ENCODE data around the gene CABS1.

CABS1 gene

DNA sequence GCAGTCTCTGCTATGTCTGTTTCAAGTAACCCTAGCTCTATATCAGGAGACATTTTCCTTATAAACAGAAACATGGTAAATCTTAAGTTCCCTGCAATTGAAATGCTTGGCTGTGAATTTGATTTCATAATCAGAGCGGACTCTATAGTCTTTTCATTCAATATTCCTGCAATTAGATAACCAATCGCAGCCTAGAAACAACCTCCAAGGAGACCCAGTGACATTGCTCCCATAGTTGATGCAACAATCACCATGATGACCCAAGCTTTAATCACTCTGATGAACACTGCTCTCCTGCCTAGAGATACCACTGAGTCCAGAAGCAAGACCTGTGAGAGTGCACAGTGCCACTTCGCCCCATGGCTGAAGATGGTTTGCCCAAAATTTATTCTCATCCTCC lies at the start of gene CABS1:
Gene CABS1, plus strand, starts transcription at position 301 of the 400 bp plus-strand sequence. Its CDS starts 59 bp downstream, at position 360.
- in situ Hi-C loops (cut with MboI; ENCODE audit: low sequenced_read_pairs): no loop called here

DNA sequence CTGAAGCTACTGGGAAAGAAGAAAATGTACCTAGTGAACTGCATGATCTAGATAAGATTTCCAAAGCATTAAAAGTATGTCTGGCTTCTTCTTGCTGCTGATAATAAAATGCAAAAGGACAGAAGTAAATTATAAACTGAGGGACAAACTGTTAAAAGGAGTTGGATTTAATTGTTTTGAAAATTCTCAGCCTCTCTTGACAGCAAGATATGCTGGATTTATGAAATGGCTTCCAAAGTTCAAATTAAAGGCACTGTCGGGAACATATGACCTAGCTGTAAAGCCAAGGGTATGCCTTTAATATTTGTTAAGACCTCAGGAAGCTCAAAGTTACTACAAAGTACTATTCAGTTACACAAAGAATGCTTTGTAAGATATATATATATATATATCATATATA lies 46.1 kb upstream of the CABS1 start:
- in situ Hi-C loops (cut with MboI; ENCODE audit: low sequenced_read_pairs): no loop called here

DNA sequence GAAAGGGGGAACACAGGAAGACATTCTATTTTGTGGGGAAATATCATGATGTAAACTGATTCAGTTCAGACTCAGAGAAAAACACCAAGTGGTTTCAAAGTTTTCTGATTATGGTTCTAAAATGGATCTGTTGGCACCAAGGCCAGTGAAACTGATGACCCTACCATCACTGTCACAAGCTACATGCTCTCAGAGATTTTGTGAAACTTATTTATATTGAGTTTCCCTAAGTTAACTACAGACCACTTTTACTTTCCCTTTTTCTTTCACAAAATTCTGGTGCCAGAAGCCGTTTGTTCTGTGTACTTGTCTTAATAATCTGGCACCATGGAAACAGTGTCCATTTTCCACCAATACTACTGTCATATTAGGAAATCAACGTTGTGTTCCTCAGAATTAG lies 43.4 kb upstream of the CABS1 start:
- in situ Hi-C loops (cut with MboI; ENCODE audit: low sequenced_read_pairs): no loop called here

DNA sequence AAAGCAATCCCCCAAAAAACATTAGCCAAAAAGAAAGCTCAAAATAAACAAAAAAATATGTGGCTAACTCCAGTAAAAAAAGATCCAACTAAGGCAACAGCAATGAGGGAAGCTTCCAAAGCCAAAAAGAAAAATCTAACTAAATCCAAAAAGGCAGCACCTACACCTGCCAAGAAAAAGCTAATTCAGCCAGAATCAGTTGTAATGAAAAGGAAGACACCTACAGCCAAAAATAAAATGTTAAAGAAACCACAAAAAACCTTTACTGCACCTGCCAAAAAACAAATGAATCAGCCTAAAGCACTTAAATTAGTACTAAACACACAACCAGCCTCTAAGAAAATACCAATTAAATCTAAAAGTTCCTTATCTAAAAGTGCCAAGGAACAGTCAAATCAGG lies 37.2 kb upstream of the CABS1 start:
- in situ Hi-C loops (cut with MboI; ENCODE audit: low sequenced_read_pairs): no loop called here

DNA sequence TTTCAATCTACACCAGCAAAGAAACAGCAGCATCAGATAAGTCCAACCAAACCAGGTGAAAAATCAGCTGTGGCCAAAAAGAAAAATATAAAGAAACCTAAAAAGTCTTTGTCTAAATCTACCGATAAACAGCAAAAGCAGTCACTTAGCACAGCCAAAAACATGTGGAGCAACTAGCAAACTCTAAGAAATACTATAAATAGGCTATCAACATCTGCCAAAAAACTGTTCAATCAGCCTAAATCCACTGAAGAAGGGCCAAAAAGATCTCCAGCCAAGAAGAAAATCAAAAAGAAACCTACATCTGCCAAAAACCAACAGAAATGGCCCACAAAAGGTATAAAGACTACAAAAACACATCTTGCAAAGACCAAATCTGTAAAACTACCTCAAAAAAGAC lies 36.7 kb upstream of the CABS1 start:
- in situ Hi-C loops (cut with MboI; ENCODE audit: low sequenced_read_pairs): no loop called here

DNA sequence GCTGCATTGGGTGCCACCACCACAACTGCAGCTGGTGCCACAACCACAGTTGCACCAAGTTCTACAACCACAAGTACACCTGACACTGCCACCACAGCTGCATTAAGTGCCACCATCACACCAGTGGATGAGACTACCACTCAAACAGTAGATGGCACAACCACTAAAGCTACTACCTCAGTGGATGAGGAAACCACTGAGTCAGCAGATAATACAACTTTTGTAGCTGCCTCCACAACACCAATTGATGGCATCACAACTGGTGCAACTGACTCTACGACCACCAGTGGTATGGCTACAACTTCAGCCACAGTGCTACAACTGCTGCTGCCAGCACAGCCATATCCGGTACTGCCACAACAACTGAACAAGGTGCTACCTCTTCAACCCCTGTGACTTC lies 35.1 kb upstream of the CABS1 start:
- in situ Hi-C loops (cut with MboI; ENCODE audit: low sequenced_read_pairs): no loop called here

DNA sequence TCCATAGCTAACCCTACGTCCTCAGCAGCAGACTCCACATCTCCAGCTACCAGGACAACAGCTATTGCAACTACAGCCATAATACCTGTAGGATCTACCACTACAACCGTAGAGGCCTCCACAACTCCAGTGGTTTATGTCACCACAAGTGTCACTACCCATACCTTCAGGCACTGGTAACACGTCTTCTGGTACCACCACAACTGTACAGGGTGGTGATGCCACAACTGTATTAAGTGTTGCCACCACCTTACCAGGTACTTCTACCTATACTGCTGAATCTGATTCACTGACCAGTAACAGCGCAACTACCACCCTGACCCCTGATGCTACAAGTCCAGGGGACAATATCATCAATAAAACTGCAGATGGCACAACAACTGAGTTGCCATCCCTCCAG lies 34.6 kb upstream of the CABS1 start:
- in situ Hi-C loops (cut with MboI; ENCODE audit: low sequenced_read_pairs): no loop called here

DNA sequence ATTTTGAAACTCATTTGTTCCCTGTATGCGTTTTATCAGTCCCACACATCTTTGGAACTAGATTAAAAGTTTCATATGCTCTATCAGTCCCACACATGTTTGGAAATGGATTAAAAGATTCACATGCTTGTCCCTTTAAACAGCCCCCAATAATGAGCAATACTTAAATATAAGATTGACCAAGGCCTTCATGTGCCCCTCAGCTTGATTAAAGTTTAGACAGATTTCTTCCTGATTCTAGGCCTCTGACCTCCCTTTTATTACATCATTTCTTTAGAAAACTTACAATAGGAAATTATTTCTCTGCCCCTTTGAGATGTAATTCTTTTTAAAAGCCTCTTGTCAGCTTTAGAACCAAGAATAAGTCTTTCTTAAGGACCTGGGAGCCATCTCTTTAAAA lies 31.7 kb upstream of the CABS1 start:
- in situ Hi-C loops (cut with MboI; ENCODE audit: low sequenced_read_pairs): no loop called here

DNA sequence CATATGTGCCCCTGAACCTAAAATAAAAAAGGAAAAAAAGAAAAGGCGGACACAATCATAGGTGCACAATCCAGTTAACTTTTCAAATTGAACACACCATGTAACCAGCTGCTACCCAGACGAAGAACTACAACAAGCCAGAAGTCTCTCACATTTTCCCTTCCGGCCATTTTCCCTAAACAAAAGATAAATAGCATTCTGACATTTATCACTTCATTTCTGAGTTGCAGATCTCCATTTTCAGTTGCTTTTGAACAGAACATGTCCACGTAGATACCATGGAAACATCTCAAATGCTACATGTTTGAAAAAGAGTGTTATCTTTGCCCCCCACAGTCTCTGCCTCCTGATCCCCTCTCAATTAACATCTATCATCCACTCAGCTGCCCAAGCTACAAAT lies 29.2 kb upstream of the CABS1 start:
- in situ Hi-C loops (cut with MboI; ENCODE audit: low sequenced_read_pairs): no loop called here

DNA sequence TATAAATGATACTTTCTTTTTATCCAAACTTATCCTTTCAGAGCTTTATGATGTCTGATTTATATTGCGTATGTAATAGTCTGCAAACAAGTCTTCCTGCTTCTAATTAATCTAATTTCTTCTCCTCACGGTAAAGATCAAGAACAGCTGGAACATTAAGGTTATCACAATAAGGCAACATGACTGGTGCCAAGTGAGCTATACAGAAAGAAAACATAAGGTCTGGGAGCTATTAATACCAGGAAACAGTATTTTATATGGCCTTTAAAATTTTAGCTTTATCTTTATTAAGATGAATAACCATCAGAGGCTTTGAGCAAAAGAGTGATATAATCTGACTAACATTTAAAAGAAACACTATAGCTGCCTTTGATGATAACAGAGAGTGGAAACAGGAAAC lies 28.7 kb upstream of the CABS1 start:
- in situ Hi-C loops (cut with MboI; ENCODE audit: low sequenced_read_pairs): no loop called here

DNA sequence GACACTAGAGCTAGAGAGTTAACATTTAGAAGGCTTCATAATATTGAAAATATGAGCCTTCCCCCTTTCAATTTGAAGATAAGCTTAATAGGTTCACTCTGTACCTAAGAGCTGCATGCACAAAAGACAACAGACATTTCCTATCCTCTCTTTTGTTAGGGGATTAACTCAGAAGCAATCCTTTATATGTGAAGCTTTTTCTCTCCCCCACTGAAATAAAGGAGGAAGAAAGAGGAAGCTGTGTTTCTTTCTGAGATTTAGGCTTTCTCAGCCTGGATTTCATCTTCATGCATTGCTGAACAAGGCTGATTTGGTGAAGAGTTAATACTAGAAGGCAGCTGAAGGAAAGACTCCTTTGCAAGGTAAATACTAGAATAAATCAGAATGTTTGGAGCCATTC lies 21.0 kb upstream of the CABS1 start:
- in situ Hi-C loops (cut with MboI; ENCODE audit: low sequenced_read_pairs): no loop called here

DNA sequence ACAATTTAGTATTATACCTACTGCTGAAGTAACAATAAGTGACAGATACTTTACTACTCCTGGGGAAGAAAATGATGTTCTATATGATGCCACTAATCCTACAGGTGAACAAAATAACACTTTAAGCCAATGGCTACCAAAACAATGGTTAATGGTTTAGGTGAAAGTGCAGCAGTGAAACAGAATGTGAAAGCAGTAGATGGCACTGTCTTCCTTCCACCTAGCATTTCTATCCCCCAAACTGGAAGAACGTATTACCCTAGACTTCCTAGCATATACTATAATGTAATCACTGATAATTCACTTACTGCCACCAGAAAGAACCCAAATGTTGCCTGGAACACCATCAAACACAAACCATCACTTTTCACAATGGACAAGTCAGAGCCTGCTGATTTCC lies 18.9 kb upstream of the CABS1 start:
- in situ Hi-C loops (cut with MboI; ENCODE audit: low sequenced_read_pairs): no loop called here

DNA sequence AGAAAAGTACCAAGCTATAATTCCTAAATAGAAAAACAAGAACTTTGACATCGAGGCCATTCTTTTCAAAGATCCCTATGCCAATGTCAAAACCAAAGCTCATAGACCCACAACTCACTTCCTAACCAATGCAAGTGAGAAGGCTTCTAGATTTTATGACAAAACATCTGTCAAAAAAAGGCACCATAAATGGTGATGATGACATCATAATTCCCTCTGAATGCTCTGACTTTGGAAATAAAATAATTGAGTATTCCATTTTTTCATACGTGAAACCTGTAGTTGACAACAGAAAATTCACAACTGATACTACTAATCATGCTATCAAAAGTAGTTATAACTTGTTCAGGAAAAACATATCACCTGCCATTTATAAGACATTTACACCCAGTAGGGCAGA lies 8.7 kb upstream of the CABS1 start:
- in situ Hi-C loops (cut with MboI; ENCODE audit: low sequenced_read_pairs): no loop called here

DNA sequence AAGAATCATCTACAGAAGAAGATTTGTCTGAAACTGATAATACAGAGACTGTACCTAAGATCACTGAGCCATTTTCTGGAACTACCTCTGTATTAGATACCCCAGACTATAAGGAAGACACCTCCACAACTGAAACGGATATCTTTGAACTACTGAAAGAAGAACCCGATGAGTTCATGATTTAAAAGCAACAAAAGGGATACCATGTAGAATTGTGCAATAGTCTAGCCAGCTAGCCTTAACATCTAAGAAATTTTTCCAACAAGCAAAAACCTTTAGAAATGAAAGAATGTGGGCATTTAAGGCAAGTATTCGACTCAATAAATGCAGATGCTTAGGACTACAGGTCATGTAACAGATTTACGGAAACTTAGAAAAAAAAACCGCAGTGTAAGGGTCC lies 1.3 kb downstream of the CABS1 start:
- in situ Hi-C loops (cut with MboI; ENCODE audit: low sequenced_read_pairs): no loop called here

DNA sequence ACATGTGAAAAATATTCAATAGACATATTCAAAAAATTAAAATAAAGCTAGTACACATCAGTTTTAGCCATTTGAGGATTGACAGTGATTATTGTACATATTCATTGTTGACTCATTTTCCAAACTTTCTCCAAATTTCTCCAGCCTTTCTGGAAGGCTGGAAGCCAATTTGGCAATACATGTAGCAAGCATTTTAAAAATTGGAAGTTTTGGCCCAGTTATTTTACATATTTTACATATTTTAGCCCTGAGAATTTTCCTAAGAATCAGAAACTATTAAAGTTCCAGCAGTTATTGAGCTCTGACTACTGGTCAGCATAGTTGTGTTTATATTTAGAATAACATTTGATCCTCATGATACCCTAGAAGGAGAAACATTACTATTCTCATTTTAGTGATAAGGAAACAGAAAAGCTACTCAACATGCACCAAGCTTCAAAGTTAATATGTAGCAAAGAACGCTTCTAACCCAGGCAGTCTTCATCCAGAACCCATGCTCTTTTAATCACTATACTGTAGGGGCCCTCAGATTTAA lies 3.2 kb downstream of the CABS1 start:
- in situ Hi-C loops (cut with MboI; ENCODE audit: low sequenced_read_pairs): no loop called here

DNA sequence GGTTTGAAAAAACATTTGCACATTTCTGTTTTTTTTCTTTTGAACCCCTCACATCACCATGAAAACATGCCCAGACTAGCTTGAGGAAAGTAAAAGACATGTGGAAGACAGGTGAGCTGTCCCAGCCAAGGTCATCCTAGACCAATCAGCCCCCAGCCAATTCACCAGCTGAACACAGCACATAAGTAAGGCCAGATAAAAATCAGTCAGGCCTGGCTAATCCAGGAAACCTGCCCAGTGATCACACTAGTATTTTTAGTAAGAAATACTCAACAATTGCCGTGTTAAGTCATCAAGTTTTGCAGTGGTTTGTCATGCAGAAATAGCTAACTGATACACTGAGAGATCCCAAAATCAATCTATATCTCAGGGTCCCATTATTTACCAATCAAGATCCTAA lies 21.4 kb downstream of the CABS1 start:
- in situ Hi-C loops (cut with MboI; ENCODE audit: low sequenced_read_pairs): no loop called here

DNA sequence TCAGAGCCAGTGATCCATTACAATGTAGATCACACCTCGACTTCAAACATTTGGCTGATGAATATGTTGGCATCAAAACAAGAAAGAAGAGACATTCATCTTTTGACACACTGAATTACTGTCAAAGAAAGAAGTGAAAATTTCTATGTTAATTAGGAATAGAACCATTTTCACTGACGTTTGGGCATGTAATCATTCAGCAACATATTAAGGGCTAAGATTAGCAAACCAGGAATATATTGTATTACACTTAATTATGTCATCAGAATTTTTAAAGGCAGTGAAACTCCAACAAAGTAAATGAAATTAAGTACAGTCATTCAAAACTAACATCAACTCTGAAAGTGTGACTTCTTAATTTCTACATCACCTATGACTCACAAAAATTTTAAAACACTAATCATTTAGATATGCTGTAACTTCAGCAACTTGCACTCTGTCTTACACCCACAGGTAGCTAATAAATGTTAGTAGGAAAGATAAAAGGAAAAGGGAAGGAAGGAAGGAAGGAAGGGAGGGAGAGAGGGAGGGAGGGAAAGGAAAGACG lies 24.4 kb downstream of the CABS1 start:
- in situ Hi-C loops (cut with MboI; ENCODE audit: low sequenced_read_pairs): no loop called here

DNA sequence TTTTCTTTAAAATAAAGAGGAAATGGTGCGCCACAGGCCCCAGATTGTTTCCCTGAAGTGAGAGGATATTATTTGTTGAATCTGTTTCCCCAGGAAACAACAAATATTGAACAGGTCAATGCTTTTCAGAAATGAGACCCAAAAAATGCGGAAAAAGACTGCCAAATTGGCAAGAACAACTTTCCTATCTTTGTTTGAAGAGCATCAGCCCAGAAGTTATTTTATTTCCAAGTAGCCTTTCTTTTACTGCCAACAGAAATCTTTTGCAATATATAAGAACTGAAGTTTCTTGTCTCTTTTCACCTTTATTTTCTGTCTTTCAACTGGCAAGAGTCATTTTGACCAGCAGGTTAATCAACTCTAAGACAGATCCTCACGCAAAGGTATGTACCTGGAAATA lies 25.7 kb downstream of the CABS1 start, which contains the start of gene SMR3A:
Gene SMR3A, plus strand, starts transcription at position 301 of the 400 bp plus-strand sequence. CDS start 1,356 bp downstream, outside the sequence.
- in situ Hi-C loops (cut with MboI; ENCODE audit: low sequenced_read_pairs): no loop called here

DNA sequence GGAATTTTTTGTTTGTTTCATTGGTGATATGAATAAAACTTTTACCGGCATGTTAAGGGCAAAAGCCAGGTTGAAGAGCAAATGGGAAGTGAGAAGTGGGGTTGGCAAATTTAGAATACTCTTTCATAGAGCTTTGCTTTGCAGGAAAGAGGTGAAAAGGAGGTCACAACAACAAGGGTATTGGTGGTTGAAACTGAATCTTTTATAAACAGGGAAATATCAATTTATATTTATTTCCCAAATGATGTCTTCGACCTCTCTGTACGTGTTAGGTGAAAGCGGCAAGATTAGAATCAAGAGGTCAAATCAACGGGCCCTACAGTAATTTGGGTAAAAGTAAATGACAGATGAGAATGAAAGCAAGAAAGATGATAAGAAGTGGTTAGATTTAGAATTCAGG lies 29.2 kb downstream of the CABS1 start:
- in situ Hi-C loops (cut with MboI; ENCODE audit: low sequenced_read_pairs): no loop called here

DNA sequence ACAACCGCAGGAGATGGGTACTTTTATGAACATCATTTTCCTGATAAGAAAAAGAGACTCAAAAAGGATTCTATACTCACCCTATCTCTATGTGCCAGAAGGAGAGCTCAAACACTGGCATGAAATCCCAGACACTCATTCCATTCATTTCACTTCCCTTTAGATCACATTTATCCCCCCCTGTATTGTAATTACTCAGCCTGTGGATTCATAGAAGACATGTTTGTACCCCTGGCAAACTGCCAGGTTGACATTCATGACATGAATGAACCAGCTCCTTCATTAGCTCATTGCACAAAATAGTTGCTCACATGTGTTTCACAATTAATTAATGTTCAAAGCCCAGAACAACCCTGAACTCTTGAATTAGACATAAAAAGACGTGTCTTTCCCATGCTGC lies 30.7 kb downstream of the CABS1 start:
- in situ Hi-C loops (cut with MboI; ENCODE audit: low sequenced_read_pairs): no loop called here

DNA sequence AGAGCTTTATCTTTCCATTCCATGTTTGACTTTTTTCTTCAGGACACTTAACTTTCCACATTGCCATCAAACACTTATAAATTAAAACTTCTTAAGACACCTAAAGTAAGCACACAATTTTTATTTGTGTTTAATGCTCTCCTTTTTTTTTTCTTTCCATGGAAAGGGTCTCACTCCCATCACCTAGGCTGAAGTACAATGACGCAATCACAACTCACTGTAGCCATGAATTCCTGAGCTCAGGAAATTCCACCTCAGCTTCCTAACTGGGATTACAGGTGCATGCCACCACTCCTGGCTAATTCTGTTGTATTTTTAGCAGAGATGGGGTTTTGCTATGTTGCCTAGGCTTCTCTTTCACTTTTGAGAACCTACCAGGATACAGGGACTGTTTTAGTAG lies 33.0 kb downstream of the CABS1 start:
- in situ Hi-C loops (cut with MboI; ENCODE audit: low sequenced_read_pairs): no loop called here

DNA sequence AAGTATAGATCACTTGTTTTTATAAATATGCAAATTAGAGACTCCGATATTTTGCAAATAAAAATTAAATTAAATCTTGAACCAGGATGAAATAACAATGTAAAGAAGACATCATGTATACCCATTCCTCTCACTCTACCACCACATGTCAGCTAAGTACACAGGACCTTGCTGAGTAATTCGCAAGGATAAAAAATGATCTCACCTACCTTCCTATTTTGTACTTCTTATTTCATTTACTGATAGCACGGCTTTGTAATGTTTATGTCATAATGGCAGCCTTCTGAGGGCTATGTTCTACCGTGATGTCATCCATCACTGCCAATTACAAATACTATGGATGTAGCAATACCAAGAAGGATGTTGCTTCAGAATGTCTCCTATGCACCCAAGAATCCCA lies 37.2 kb downstream of the CABS1 start:
- in situ Hi-C loops (cut with MboI; ENCODE audit: low sequenced_read_pairs): no loop called here

DNA sequence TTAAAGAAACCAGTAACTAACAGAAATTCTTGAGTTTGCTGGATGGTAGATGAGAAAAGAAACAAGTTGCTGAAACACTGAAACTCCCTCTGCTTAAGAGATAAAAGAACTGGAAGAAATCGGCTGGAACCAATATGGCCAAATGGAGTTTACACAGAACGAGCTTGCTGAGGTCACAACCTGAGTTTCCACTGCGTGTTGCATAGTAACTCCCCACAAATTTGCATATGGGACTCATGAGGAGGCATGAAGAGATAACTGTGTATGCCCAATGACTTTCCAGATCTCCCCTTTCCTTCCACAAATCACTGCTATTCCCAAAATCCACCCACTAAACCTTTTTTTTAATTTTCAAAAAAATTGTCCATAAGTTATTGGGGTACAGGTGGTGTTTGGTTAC lies 38.0 kb downstream of the CABS1 start:
- in situ Hi-C loops (cut with MboI; ENCODE audit: low sequenced_read_pairs): no loop called here
